Renal pelvis (tissue), 4 donors: ENCODE results near the gene KCNK5. TPM values are rescaled to one million over a fixed set of nuclear protein-coding genes. Genes with fewer than 3 reads are reported as not detected.

Experiments used
- DNase-seq: peaks from one replicate; pipeline ENCODE4 v3.0.0-alpha.2; 2013
- polyA plus RNA-seq, 3 donors: library from polyadenylated mRNA; unstranded; fragments of 120-200 nt; gene quantifications; one replicate each; pipeline ENCODE4 v1.2.1, GENCODE V29; 2013; ENCODE audit not compliant: insufficient read length in 3 of 3

The KCNK5 gene
- polyA plus RNA-seq, 3 donors: 10.7 to 15.0 (median 14.1) TPM

GRCh38 chr6:39218868-39219567, 10.3 kb downstream of the KCNK5 start:
- DNase-seq: no peak

GRCh38 chr6:39217177-39217864, 12.0 kb downstream of the KCNK5 start:
- no peak for DNase-seq

GRCh38 chr6:39215640-39216158, 13.6 kb downstream of the KCNK5 start:
- no peak for DNase-seq

- no peak for DNase-seq
Measured at GRCh38 chr6:39214846-39215639, 14.2 kb downstream of the KCNK5 start.

- DNase-seq: peak; percentile 62
Measured at GRCh38 chr6:39214120-39214813, 15.0 kb downstream of the KCNK5 start.

GRCh38 chr6:39213195-39213920, 15.9 kb downstream of the KCNK5 start:
- DNase-seq: no peak

GRCh38 chr6:39211183-39211582, 18.1 kb downstream of the KCNK5 start:
- DNase-seq: no peak

- no peak for DNase-seq
Measured at GRCh38 chr6:39210450-39210849, 18.8 kb downstream of the KCNK5 start.

GRCh38 chr6:39209911-39210310, 19.4 kb downstream of the KCNK5 start:
- no peak for DNase-seq

GRCh38 chr6:39209360-39209811, 19.9 kb downstream of the KCNK5 start:
- DNase-seq: no peak

- no peak for DNase-seq
Measured at GRCh38 chr6:39208223-39208739, 21.0 kb downstream of the KCNK5 start.

- no peak for DNase-seq
Measured at GRCh38 chr6:39207416-39208222, 21.7 kb downstream of the KCNK5 start.

GRCh38 chr6:39206250-39206721, 23.0 kb downstream of the KCNK5 start:
- no peak for DNase-seq

GRCh38 chr6:39204646-39205244, 24.5 kb downstream of the KCNK5 start:
- DNase-seq: no peak

GRCh38 chr6:39204160-39204495, 25.1 kb downstream of the KCNK5 start:
- DNase-seq: no peak

GRCh38 chr6:39203436-39204159, 25.7 kb downstream of the KCNK5 start:
- no peak for DNase-seq

- DNase-seq: no peak
Measured at GRCh38 chr6:39202166-39202565, 27.1 kb downstream of the KCNK5 start.

GRCh38 chr6:39200498-39201020, 28.7 kb downstream of the KCNK5 start:
- no peak for DNase-seq

- DNase-seq: no peak
Measured at GRCh38 chr6:39199976-39200375, 29.3 kb downstream of the KCNK5 start.
